HepG2 (cell line): Measurements from ENCODE around the gene ZFPM1. TPM values are rescaled to one million over a fixed set of nuclear protein-coding genes. Genes with fewer than 3 reads are reported as not detected.

Experiments used
- ATF7 ChIP-seq, 2 experiments: fragments of 450-650 bp in 1 of 2; sonication (generic) in 1 of 2; formaldehyde crosslinking in 1 of 2; IDR thresholded peaks; 2 replicates each; pipeline versions ENCODE4 v1.4.0 to v1.6.1; 2016 to 2020; ENCODE audit warnings: antibody characterized with exemption in 1 of 2, mild to moderate bottlenecking in 1 of 2, missing genetic modification reagents in 1 of 2
- FLYWCH1 ChIP-seq: sonication (generic); formaldehyde crosslinking; IDR thresholded peaks from 2 replicates; pipeline ENCODE4 v1.8.1; 2023; ENCODE audit warnings: mild to moderate bottlenecking, missing genetic modification reagents
- GATAD2A ChIP-seq: IDR thresholded peaks from 2 replicates; pipeline ENCODE4 v1.6.1; 2016
- MBNL3 ChIP-seq: fragments of 250-450 bp; sonication (Bioruptor Pico); conservative IDR thresholded peaks from 2 replicates; pipeline ENCODE4 v1.8.0; 2022; ENCODE audit warnings: mild to moderate bottlenecking, inconsistent platforms
- MEIS2 ChIP-seq: sonication (generic); formaldehyde crosslinking; IDR thresholded peaks from 2 replicates; pipeline ENCODE4 v1.9.0; 2021; ENCODE audit warnings: mild to moderate bottlenecking, missing genetic modification reagents
- RBM39 ChIP-seq: fragments of 200-400 bp; formaldehyde crosslinking; IDR thresholded peaks from one replicate; pipeline ENCODE4 v1.6.1; 2018; ENCODE audit warnings: antibody characterized with exemption, mild to moderate bottlenecking, low read depth, low read length; ENCODE audit not compliant: poor library complexity, severe bottlenecking
- SUZ12 ChIP-seq: fragments of 150-350 bp; IDR thresholded peaks from 2 replicates; pipeline ENCODE4 v1.6.1; 2014; ENCODE audit warnings: low read depth, low read length
- TBX2 ChIP-seq: sonication (generic); formaldehyde crosslinking; IDR thresholded peaks from 2 replicates; pipeline ENCODE4 v1.5.0; 2020; ENCODE audit warnings: missing genetic modification reagents, mild to moderate bottlenecking, borderline replicate concordance
- U2AF1 ChIP-seq: fragments of 200-400 bp; formaldehyde crosslinking; optimal IDR thresholded peaks from 2 replicates; pipeline ENCODE3; 2017; ENCODE audit warnings: mild to moderate bottlenecking, low read depth, low read length
- ZNF484 ChIP-seq: sonication (generic); formaldehyde crosslinking; IDR thresholded peaks from 2 replicates; pipeline ENCODE4 v1.5.1; 2020; ENCODE audit warnings: mild to moderate bottlenecking, low read depth, missing genetic modification reagents, borderline replicate concordance
- ZNF629 ChIP-seq: sonication (generic); formaldehyde crosslinking; conservative IDR thresholded peaks from 2 replicates; pipeline ENCODE4 v1.5.0; 2020; ENCODE audit warnings: missing genetic modification reagents
- ZNF7 ChIP-seq: IDR thresholded peaks from 2 replicates; pipeline ENCODE4 v1.6.1; 2016; ENCODE audit warnings: missing biosample characterization, missing genetic modification reagents
- ZNF773 ChIP-seq: sonication (generic); formaldehyde crosslinking; IDR thresholded peaks from 2 replicates; pipeline ENCODE4 v1.4.0; 2020; ENCODE audit warnings: missing genetic modification reagents, borderline replicate concordance
- polyA plus RNA-seq, 8 experiments: library from polyadenylated mRNA; depleted of rRNA in 3 of 8; stranded (reverse) in 7 of 8; unstranded in 1 of 8; fragments of >200 nt; fragmentation: Illumina TruSeq in 4 of 8; extraction: Trizol in 4 of 8; gene quantifications; 2 replicates each; pipeline versions ENCODE4 v1.2.1 to v1.2.3, GENCODE V29; 2011 to 2016; ENCODE audit warnings: low read depth in 4 of 8, missing spikeins in 1 of 8, mixed read lengths in 1 of 8; ENCODE audit not compliant: insufficient read depth in 1 of 8
- total RNA-seq, 5 experiments: library from RNA; depleted of rRNA; stranded (reverse); fragments of >200 nt; fragmentation: Illumina TruSeq; extraction: Trizol; gene quantifications; 2 replicates each; pipeline ENCODE4 v1.2.3, GENCODE V29; 2016; ENCODE audit warnings: low read depth in 1 of 5
- TF ChIP-seq, protein P1 (sequence below): IDR thresholded peaks from 2 replicates; pipeline ENCODE4 v1.4.0; 2020; ENCODE audit warnings: mild to moderate bottlenecking, missing genetic modification reagents
- TF ChIP-seq, protein P2 (sequence below): sonication (generic); formaldehyde crosslinking; IDR thresholded peaks from 2 replicates; pipeline ENCODE4 v1.4.0; 2020; ENCODE audit warnings: mild to moderate bottlenecking, missing genetic modification reagents
- TF ChIP-seq, protein P3 (sequence below): sonication (generic); formaldehyde crosslinking; IDR thresholded peaks from 2 replicates; pipeline ENCODE4 v1.5.1; 2020; ENCODE audit warnings: missing genetic modification reagents, mild to moderate bottlenecking, borderline replicate concordance

Gene ZFPM1
- total and polyA plus RNA-seq, 2 of the 13 experiments (the other 11 are each of a cell fraction or from before 2014, with no cell fraction given) = 1.3 to 3.8 TPM

- TF ChIP-seq ZNF7 (CRISPR knock-in tag) (no peak), MEIS2 (CRISPR knock-in tag) (peak; percentile 76; the same call in 1 of the 2 replicates), ZNF773 (CRISPR knock-in tag) (no peak), U2AF1 (no peak), SUZ12 (no peak), RBM39 (no peak), FLYWCH1 (CRISPR knock-in tag) (no peak), ZNF629 (CRISPR knock-in tag) (0 out of 2 replicates have a peak, but pooled peaks have one; percentile 7), ZNF484 (no peak), GATAD2A (CRISPR knock-in tag) (no peak), MBNL3 (no peak), TBX2 (CRISPR knock-in tag) (peak; percentile 27; the same call in 1 of the 2 replicates), ATF7 (IDR thresholded peaks at IDR 0.05) (no peak), ATF7 (CRISPR knock-in tag; IDR thresholded peaks at IDR 0.05) (no peak)
- TF ChIP-seq, protein P1, sequence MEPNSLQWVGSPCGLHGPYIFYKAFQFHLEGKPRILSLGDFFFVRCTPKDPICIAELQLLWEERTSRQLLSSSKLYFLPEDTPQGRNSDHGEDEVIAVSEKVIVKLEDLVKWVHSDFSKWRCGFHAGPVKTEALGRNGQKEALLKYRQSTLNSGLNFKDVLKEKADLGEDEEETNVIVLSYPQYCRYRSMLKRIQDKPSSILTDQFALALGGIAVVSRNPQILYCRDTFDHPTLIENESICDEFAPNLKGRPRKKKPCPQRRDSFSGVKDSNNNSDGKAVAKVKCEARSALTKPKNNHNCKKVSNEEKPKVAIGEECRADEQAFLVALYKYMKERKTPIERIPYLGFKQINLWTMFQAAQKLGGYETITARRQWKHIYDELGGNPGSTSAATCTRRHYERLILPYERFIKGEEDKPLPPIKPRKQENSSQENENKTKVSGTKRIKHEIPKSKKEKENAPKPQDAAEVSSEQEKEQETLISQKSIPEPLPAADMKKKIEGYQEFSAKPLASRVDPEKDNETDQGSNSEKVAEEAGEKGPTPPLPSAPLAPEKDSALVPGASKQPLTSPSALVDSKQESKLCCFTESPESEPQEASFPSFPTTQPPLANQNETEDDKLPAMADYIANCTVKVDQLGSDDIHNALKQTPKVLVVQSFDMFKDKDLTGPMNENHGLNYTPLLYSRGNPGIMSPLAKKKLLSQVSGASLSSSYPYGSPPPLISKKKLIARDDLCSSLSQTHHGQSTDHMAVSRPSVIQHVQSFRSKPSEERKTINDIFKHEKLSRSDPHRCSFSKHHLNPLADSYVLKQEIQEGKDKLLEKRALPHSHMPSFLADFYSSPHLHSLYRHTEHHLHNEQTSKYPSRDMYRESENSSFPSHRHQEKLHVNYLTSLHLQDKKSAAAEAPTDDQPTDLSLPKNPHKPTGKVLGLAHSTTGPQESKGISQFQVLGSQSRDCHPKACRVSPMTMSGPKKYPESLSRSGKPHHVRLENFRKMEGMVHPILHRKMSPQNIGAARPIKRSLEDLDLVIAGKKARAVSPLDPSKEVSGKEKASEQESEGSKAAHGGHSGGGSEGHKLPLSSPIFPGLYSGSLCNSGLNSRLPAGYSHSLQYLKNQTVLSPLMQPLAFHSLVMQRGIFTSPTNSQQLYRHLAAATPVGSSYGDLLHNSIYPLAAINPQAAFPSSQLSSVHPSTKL (CRISPR knock-in tag) = peak; percentile 46; the same call in 1 of the 2 replicates
- TF ChIP-seq, protein P2, sequence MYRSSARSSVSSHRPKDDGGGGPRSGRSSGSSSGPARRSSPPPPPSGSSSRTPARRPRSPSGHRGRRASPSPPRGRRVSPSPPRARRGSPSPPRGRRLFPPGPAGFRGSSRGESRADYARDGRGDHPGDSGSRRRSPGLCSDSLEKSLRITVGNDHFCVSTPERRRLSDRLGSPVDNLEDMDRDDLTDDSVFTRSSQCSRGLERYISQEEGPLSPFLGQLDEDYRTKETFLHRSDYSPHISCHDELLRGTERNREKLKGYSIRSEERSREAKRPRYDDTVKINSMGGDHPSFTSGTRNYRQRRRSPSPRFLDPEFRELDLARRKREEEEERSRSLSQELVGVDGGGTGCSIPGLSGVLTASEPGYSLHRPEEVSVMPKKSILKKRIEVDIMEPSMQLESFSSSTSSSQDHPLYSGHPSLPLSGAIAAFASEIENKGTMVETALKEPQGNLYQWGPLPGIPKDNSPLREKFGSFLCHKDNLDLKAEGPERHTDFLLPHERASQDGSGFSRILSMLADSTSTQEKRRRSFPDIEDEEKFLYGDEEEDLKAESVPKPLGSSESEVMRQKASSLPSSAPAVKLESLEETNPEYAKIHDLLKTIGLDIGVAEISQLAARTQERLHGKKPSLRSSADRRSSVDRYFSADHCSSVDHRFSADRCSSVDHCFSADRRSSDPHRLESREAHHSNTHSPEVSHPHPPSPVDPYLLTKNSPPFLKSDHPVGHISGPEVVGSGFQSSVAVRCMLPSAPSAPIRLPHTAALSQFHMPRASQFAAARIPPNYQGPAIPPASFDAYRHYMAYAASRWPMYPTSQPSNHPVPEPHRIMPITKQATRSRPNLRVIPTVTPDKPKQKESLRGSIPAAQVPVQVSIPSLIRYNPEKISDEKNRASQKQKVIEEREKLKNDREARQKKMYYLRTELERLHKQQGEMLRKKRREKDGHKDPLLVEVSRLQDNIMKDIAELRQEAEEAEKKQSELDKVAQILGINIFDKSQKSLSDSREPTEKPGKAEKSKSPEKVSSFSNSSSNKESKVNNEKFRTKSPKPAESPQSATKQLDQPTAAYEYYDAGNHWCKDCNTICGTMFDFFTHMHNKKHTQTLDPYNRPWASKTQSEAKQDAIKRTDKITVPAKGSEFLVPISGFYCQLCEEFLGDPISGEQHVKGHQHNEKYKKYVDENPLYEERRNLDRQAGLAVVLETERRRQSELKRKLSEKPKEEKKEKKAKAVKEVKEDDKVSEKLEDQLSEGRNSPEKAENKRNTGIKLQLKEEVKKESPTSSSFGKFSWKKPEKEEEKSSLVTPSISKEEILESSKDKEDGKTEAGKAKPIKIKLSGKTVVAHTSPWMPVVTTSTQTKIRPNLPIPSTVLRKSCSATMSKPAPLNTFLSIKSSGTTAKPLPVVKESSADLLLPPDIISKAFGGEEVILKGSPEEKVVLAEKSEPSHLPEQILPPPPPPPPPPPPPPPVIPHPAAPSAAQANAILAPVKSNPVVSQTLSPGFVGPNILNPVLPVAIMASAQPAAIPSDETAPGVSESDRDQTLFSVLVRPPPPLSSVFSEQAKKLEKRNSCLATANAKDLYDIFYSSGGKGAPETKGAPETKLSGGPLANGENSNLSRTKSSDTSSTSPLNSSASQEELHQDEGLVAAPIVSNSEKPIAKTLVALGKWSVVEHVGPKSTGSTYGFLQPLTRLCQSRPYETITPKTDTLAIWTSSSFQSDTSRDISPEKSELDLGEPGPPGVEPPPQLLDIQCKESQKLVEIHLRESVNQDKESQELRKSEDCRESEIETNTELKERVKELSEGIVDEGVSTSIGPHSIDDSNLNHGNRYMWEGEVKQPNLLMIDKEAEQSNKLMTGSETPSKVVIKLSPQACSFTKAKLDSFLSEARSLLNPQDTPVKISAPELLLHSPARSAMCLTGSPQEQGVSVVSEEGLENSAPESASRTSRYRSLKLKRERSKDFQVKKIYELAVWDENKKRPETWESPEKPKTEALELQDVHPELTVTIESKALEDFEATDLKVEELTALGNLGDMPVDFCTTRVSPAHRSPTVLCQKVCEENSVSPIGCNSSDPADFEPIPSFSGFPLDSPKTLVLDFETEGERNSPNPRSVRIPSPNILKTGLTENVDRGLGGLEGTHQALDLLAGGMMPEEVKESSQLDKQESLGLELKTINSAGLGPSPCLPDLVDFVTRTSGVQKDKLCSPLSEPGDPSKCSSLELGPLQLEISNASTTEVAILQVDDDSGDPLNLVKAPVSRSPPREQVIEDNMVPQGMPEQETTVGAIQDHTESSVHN (CRISPR knock-in tag) = no peak
- TF ChIP-seq, protein P3, sequence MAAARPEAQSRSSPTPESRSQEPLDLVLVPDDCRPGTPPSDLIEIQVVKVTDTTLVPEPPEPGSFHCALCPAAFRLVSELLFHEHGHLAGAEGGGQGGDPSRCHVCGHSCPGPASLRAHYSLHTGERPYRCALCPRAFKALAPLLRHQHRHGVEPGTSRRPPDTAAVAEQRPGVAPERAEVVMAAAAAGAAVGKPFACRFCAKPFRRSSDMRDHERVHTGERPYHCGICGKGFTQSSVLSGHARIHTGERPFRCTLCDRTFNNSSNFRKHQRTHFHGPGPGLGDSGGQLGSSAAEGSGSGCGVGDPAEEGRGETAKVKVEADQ (CRISPR knock-in tag) = 0 out of 2 replicates have a peak, but pooled peaks have one; percentile 29
These were observed 117.1 kb downstream of the ZFPM1 start, which contains the start of gene ZC3H18 (continued) for GRCh38 chr16:88569985-88570690.
